GM19463 (cell line): ENCODE measurements around the gene CLCN1.

Experiments used
- ATAC-seq: cut with Tn5 transposase; IDR thresholded peaks from one replicate; pipeline ENCODE4 v1.9.1; 2021; ENCODE audit warnings: mild to moderate bottlenecking, moderate library complexity; ENCODE audit not compliant: unreplicated experiment

The CLCN1 gene

GRCh38 chr7:143362131-143363015, 46.5 kb downstream of the CLCN1 start, which contains the start of gene FAM131B:
Gene FAM131B (minus strand): TSS chr7:143362713. CDS start chr7:143362603, 110 bp downstream.
- ATAC-seq: peak; percentile 58

- no peak for ATAC-seq
Observed at GRCh38 chr7:143363016-143363937, 47.4 kb downstream of the CLCN1 start.

- ATAC-seq: no peak
Observed at GRCh38 chr7:143367972-143368371, 52.1 kb downstream of the CLCN1 start.

- no peak for ATAC-seq
Observed at GRCh38 chr7:143368387-143368786, 52.5 kb downstream of the CLCN1 start.

GRCh38 chr7:143369678-143370651, 54.1 kb downstream of the CLCN1 start:
- no peak for ATAC-seq

GRCh38 chr7:143372070-143372469, 56.2 kb downstream of the CLCN1 start:
- no peak for ATAC-seq

- no peak for ATAC-seq
Observed at GRCh38 chr7:143373255-143373794, 57.4 kb downstream of the CLCN1 start.

- ATAC-seq: no peak
Observed at GRCh38 chr7:143374561-143374960, 58.6 kb downstream of the CLCN1 start.

GRCh38 chr7:143375298-143376034, 59.6 kb downstream of the CLCN1 start:
- ATAC-seq: no peak

GRCh38 chr7:143376396-143376795, 60.5 kb downstream of the CLCN1 start:
- no peak for ATAC-seq

- no peak for ATAC-seq
Observed at GRCh38 chr7:143379611-143380259, 63.8 kb downstream of the CLCN1 start.

GRCh38 chr7:143380260-143380645, 64.3 kb downstream of the CLCN1 start:
- peak; percentile 36 for ATAC-seq

GRCh38 chr7:143380646-143381426, 64.9 kb downstream of the CLCN1 start, which contains the start of gene ZYX:
Gene ZYX (plus strand): TSS chr7:143381345. CDS start chr7:143381572, 227 bp downstream.
- ATAC-seq: peak; percentile 81

- peak; percentile 20 for ATAC-seq
Observed at GRCh38 chr7:143381427-143382125, 65.7 kb downstream of the CLCN1 start.

GRCh38 chr7:143382126-143382790, 66.3 kb downstream of the CLCN1 start:
- ATAC-seq: no peak

GRCh38 chr7:143382791-143383641, 67.1 kb downstream of the CLCN1 start:
- ATAC-seq: no peak
